GM12878 (cell line): ENCODE results near the gene HSPB6. TPM values are rescaled to one million over a fixed set of nuclear protein-coding genes. Genes with fewer than 3 reads are reported as not detected.

Experiments
- CHD4 ChIP-seq: fragments of 200-600 bp; sonication (generic); IDR thresholded peaks from 2 replicates; pipeline ENCODE4 v1.6.1; 2016; ENCODE audit warnings: mild to moderate bottlenecking
- HDAC2 ChIP-seq: fragments of 200-600 bp; sonication (generic); IDR thresholded peaks from 2 replicates; pipeline ENCODE4 v1.6.1; 2017
- NFXL1 ChIP-seq: fragments of 450-650 bp; IDR thresholded peaks from 2 replicates; pipeline ENCODE4 v1.6.1; 2017; ENCODE audit warnings: antibody characterized with exemption, mild to moderate bottlenecking, borderline replicate concordance
- NRF1 ChIP-seq: conservative IDR thresholded peaks from 2 replicates; pipeline ENCODE4 v1.6.1; 2011; ENCODE audit warnings: mild to moderate bottlenecking, low read depth, low read length, improper control_type of control experiment
- STAT1 ChIP-seq: fragments of 450-650 bp; conservative IDR thresholded peaks from 2 replicates; pipeline ENCODE4 v1.6.1; 2014; ENCODE audit warnings: antibody characterized with exemption, mild to moderate bottlenecking
- STAT3 ChIP-seq: IDR thresholded peaks from 2 replicates; pipeline ENCODE4 v1.6.1; 2011; ENCODE audit warnings: low read depth, low read length, improper control_type of control experiment
- WRNIP1 ChIP-seq: IDR thresholded peaks from 2 replicates; pipeline ENCODE4 v1.6.1; 2011; ENCODE audit warnings: low read depth, low read length, improper control_type of control experiment, borderline replicate concordance
- polyA plus RNA-seq, 11 experiments: library from polyadenylated mRNA; depleted of rRNA in 4 of 11; unstranded in 6 of 11; stranded (reverse) in 5 of 11; fragments of >200 nt; fragmentation: Nextera tagmentation in 4 of 11; fragmentation: Illumina TruSeq in 1 of 11; extraction: Ambion mirVana in 4 of 11; extraction: Trizol in 1 of 11; gene quantifications; 1 replicate in 1 of 11; 2 replicates in 10 of 11; pipeline versions ENCODE4 v1.2.1 to v1.2.3, GENCODE V29; 2011 to 2016; ENCODE audit warnings: inconsistent platforms in 2 of 11, missing spikeins in 2 of 11, low read depth in 1 of 11
- total RNA-seq, 4 experiments: library from RNA; depleted of rRNA in 3 of 4; stranded (reverse); fragments of >200 nt in 3 of 4; fragmentation: Illumina TruSeq in 1 of 4; extraction: Trizol in 1 of 4; gene quantifications; 2 replicates each; pipeline versions ENCODE4 v1.2.1 to v1.2.3, GENCODE V29; 2013 to 2021
- TF ChIP-seq, protein P1 (sequence below): fragments of 450-650 bp; IDR thresholded peaks from 2 replicates; pipeline ENCODE4 v1.6.1; 2016; ENCODE audit warnings: mild to moderate bottlenecking, moderate library complexity, borderline replicate concordance
- TF ChIP-seq, protein P2 (sequence below): fragments of 450-650 bp; IDR thresholded peaks from 2 replicates; pipeline ENCODE4 v1.6.1; 2017; ENCODE audit warnings: mild to moderate bottlenecking
- TF ChIP-seq, protein P3 (sequence below): fragments of 450-650 bp; formaldehyde crosslinking; IDR thresholded peaks from 2 replicates; pipeline ENCODE4 v1.5.0; 2022; ENCODE audit warnings: mild to moderate bottlenecking, missing genetic modification characterization
- TF ChIP-seq, protein P4 (sequence below): fragments of 150-350 bp; IDR thresholded peaks from 2 replicates; pipeline ENCODE4 v1.6.1; 2014; ENCODE audit warnings: mild to moderate bottlenecking, low read depth, low read length
- TF ChIP-seq, protein P5 (sequence below): fragments of 450-650 bp; IDR thresholded peaks from 2 replicates; pipeline ENCODE4 v1.6.1; 2017; ENCODE audit warnings: borderline replicate concordance
- TF ChIP-seq, protein P6 (sequence below): fragments of 450-650 bp; IDR thresholded peaks from 2 replicates; pipeline ENCODE4 v1.6.1; 2017; ENCODE audit warnings: low read depth, mild to moderate bottlenecking, moderate library complexity

Gene HSPB6
- total and polyA plus RNA-seq, 10 of the 15 experiments (the other 5 are each of a cell fraction or from before 2014, with no cell fraction given): 0.09 to 1.6 (median 0.36) TPM; not detected in 4

DNA sequence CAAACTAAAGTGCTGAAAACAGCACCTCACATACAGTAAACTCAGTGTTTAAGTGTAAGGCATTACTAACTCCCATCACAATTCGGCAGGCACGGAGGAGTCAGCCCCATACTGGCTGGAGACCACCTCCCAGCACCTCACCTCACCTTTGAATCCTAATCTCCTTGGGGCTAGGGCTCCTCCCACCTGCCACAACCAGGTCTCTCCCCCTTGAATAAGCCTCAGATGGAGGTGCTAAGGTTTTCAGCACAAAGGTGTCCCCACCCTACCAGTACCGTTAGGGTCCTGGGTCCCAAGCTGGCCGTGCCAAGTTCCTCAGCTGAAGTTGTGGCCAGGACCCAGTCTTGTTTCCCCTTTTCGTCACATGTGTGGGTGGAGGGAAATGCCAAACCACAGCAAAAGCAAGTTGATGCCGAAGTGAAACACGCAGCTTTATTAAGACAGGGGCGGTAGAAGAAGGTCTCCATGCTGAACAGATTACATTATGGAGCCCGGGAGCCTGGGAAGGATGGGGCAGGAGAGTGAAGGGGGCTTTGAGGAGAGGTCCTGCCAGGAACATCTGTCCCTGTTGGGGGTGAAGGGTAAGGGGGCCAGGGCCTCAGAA, 14.6 kb downstream of the HSPB6 start, which contains the start of gene IGFLR1 (continued):
- TF ChIP-seq, protein P1, sequence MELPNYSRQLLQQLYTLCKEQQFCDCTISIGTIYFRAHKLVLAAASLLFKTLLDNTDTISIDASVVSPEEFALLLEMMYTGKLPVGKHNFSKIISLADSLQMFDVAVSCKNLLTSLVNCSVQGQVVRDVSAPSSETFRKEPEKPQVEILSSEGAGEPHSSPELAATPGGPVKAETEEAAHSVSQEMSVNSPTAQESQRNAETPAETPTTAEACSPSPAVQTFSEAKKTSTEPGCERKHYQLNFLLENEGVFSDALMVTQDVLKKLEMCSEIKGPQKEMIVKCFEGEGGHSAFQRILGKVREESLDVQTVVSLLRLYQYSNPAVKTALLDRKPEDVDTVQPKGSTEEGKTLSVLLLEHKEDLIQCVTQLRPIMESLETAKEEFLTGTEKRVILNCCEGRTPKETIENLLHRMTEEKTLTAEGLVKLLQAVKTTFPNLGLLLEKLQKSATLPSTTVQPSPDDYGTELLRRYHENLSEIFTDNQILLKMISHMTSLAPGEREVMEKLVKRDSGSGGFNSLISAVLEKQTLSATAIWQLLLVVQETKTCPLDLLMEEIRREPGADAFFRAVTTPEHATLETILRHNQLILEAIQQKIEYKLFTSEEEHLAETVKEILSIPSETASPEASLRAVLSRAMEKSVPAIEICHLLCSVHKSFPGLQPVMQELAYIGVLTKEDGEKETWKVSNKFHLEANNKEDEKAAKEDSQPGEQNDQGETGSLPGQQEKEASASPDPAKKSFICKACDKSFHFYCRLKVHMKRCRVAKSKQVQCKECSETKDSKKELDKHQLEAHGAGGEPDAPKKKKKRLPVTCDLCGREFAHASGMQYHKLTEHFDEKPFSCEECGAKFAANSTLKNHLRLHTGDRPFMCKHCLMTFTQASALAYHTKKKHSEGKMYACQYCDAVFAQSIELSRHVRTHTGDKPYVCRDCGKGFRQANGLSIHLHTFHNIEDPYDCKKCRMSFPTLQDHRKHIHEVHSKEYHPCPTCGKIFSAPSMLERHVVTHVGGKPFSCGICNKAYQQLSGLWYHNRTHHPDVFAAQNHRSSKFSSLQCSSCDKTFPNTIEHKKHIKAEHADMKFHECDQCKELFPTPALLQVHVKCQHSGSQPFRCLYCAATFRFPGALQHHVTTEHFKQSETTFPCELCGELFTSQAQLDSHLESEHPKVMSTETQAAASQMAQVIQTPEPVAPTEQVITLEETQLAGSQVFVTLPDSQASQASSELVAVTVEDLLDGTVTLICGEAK: peak; percentile 67; the same call in 1 of the 2 replicates
- TF ChIP-seq STAT1: no peak
- TF ChIP-seq, protein P2, sequence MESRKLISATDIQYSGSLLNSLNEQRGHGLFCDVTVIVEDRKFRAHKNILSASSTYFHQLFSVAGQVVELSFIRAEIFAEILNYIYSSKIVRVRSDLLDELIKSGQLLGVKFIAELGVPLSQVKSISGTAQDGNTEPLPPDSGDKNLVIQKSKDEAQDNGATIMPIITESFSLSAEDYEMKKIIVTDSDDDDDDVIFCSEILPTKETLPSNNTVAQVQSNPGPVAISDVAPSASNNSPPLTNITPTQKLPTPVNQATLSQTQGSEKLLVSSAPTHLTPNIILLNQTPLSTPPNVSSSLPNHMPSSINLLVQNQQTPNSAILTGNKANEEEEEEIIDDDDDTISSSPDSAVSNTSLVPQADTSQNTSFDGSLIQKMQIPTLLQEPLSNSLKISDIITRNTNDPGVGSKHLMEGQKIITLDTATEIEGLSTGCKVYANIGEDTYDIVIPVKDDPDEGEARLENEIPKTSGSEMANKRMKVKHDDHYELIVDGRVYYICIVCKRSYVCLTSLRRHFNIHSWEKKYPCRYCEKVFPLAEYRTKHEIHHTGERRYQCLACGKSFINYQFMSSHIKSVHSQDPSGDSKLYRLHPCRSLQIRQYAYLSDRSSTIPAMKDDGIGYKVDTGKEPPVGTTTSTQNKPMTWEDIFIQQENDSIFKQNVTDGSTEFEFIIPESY: no peak
- no peak for TF ChIP-seq STAT3
- peak; percentile 15; the same call in 1 of the 2 replicates for TF ChIP-seq WRNIP1
- no peak for TF ChIP-seq HDAC2
- no peak for TF ChIP-seq NRF1
- TF ChIP-seq, protein P3, sequence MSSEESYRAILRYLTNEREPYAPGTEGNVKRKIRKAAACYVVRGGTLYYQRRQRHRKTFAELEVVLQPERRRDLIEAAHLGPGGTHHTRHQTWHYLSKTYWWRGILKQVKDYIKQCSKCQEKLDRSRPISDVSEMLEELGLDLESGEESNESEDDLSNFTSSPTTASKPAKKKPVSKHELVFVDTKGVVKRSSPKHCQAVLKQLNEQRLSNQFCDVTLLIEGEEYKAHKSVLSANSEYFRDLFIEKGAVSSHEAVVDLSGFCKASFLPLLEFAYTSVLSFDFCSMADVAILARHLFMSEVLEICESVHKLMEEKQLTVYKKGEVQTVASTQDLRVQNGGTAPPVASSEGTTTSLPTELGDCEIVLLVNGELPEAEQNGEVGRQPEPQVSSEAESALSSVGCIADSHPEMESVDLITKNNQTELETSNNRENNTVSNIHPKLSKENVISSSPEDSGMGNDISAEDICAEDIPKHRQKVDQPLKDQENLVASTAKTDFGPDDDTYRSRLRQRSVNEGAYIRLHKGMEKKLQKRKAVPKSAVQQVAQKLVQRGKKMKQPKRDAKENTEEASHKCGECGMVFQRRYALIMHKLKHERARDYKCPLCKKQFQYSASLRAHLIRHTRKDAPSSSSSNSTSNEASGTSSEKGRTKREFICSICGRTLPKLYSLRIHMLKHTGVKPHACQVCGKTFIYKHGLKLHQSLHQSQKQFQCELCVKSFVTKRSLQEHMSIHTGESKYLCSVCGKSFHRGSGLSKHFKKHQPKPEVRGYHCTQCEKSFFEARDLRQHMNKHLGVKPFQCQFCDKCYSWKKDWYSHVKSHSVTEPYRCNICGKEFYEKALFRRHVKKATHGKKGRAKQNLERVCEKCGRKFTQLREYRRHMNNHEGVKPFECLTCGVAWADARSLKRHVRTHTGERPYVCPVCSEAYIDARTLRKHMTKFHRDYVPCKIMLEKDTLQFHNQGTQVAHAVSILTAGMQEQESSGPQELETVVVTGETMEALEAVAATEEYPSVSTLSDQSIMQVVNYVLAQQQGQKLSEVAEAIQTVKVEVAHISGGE (CRISPR knock-in tag): no peak
- TF ChIP-seq, protein P4, sequence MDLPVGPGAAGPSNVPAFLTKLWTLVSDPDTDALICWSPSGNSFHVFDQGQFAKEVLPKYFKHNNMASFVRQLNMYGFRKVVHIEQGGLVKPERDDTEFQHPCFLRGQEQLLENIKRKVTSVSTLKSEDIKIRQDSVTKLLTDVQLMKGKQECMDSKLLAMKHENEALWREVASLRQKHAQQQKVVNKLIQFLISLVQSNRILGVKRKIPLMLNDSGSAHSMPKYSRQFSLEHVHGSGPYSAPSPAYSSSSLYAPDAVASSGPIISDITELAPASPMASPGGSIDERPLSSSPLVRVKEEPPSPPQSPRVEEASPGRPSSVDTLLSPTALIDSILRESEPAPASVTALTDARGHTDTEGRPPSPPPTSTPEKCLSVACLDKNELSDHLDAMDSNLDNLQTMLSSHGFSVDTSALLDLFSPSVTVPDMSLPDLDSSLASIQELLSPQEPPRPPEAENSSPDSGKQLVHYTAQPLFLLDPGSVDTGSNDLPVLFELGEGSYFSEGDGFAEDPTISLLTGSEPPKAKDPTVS: no peak
- TF ChIP-seq, protein P5, sequence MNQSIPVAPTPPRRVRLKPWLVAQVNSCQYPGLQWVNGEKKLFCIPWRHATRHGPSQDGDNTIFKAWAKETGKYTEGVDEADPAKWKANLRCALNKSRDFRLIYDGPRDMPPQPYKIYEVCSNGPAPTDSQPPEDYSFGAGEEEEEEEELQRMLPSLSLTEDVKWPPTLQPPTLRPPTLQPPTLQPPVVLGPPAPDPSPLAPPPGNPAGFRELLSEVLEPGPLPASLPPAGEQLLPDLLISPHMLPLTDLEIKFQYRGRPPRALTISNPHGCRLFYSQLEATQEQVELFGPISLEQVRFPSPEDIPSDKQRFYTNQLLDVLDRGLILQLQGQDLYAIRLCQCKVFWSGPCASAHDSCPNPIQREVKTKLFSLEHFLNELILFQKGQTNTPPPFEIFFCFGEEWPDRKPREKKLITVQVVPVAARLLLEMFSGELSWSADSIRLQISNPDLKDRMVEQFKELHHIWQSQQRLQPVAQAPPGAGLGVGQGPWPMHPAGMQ: no peak
- TF ChIP-seq, protein P6, sequence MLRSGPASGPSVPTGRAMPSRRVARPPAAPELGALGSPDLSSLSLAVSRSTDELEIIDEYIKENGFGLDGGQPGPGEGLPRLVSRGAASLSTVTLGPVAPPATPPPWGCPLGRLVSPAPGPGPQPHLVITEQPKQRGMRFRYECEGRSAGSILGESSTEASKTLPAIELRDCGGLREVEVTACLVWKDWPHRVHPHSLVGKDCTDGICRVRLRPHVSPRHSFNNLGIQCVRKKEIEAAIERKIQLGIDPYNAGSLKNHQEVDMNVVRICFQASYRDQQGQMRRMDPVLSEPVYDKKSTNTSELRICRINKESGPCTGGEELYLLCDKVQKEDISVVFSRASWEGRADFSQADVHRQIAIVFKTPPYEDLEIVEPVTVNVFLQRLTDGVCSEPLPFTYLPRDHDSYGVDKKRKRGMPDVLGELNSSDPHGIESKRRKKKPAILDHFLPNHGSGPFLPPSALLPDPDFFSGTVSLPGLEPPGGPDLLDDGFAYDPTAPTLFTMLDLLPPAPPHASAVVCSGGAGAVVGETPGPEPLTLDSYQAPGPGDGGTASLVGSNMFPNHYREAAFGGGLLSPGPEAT: peak; percentile 93
- TF ChIP-seq CHD4: 0 out of 2 replicates have a peak, but pooled peaks have one; percentile 28
- no peak for TF ChIP-seq NFXL1
